ENCODE data around the gene MPP2.
"Not testable (repeated sequence)": the region's sequence is repeated elsewhere in the genome, so short reads cannot be mapped to it uniquely, and the experiment has no call there.

MPP2 gene

GRCh38 chr17:43907425-43907981, at the start of gene MPP2:
Gene MPP2 (minus strand): TSS chr17:43907536. CDS start chr17:43904460, 3,076 bp downstream.
- DNase-seq (ENCODE audit: low spot score) = peak; percentile 89

GRCh38 chr17:43956222-43956621, 48.9 kb upstream of the MPP2 start:
- DNase-seq (ENCODE audit: low spot score) = no peak

GRCh38 chr17:43953746-43954145, 46.4 kb upstream of the MPP2 start, which contains the start of gene PYY:
Gene PYY (minus strand): TSS chr17:43953940. CDS start chr17:43953483, 457 bp downstream.
- DNase-seq (ENCODE audit: low spot score) = no peak

- no peak for DNase-seq (ENCODE audit: low spot score)
These were observed 45.7 kb upstream of the MPP2 start for GRCh38 chr17:43952724-43953666.

- no peak for DNase-seq (ENCODE audit: low spot score)
These were observed 45.0 kb upstream of the MPP2 start for GRCh38 chr17:43952351-43952723.

DNA sequence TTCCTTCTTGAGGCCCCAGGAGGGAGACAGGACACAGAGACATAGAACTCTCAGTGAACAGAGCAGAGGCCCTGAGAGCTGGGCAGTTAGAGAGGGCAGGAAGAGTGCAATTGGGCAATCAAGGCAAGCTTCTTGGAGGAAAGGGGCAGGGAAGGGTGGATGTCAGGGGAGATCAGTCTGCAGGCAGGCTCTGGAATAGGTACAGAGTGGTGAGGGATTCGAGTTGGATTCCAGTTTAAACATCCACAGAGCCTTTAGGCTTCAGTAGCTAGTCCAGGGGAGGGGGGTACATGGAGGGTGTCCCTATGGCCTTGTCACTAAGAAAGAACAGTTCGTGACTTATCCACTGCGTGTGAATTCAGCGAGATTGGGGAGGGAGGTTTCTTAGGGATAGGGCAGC, 44.4 kb upstream of the MPP2 start:
- no peak for DNase-seq (ENCODE audit: low spot score)

- no peak for DNase-seq (ENCODE audit: low spot score)
These were observed 43.2 kb upstream of the MPP2 start for GRCh38 chr17:43950554-43950953.

DNA sequence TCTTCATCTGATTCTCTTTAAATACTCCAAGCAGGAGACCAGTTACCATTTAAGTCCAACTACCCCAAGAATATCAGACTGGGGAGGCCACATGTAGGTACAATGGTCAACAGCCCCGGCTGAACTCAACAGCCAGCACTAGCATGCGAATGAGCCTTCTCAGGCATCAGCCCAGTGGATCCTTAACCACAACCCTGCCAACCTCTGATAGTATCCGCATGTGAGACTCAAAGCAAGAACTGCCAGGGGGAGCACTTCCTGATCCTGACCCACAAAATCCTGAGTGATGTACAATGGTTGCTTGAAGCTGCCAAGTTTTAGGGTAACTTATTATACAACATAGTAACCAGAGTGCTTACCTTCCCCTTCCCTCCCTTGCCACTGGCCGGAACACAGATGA, 42.4 kb upstream of the MPP2 start:
- DNase-seq (ENCODE audit: low spot score) = no peak

DNA sequence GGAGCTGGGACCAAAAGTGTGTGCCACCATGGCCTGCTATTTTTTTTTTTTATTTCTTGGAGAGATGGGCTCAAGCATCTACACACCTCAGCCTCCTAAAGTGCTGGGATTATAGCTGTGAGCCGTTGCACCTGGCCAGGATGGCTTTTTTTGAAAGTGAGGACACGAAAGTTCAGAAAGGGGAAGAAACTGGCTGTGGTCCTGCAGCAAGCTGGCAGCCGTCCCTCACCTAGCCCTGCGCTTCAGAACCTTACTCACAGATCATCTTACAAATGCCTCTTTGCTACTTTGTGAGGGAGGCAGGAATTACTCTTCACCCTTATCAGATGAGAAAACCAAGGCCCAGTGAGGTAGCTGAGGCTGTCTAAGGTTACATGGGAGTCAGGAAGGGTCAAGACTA, 39.4 kb upstream of the MPP2 start:
- DNase-seq (ENCODE audit: low spot score) = no peak

DNA sequence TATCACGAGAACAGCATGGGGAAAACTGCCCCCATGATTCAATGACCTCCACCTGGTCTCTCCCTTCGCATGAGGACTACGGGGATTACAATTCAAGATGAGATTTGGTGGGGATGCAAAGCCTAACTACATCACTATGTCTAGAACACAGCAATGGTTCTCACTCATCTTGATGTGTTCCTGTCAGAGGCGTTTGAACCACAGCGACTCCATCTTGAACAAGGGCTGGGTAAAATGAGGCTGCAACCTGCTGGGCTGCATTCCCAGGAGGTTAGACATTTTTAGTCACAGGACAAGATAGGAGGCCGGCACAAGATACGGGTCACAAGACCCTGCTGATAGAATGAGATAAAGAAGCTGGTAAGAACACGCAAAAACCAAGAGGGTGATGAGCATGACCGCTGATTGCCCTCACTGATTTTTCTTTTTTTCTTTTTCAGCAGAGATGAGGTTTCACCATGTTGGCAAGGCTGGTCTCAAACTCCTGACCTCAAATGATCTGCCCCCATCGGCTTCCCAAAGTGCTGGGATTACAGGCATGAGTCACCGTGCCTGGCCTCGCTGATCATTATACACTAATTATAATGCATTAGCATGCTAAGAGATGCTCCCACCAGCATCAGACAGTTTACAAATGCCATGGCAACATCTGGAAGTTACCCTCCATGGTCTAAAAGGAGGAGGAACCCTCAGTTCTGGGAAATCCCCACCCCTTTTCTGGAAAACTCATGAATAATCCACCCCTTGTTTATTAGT, 37.9 kb upstream of the MPP2 start:
- no peak for DNase-seq (ENCODE audit: low spot score)

DNA sequence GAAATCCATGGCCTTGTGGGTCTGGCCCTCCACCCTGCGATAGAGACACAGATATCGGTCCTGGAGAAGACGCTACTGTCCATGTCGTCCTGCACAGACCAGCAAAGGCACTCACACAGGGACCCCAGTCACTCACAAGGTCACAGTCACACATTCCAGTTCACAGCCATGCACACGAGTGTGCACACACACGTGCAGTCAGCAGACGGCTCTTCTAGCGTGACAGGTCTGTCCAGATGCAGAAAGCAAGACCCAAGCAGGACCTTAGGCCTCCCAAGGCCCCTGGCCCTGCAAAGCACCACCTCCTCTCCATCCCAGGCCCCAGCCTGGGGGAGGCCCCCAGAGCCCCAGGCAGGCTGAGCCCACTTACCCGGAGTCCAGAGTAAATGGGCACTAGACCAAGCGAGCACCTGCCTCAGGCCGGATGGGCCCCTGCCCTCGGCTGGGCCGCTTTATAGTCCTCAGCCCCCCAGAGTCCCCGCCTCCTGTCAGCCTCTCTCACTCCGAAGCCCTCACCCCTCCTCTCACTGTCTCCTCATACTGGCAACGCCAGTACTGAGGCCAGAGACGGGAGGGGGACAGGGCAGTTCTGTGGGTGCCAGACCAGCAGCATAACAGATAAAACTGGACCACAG, 34.8 kb upstream of the MPP2 start, which contains the start of gene PPY:
TSS of gene PPY (minus strand) at position 426 of the 635 bp plus-strand sequence. CDS start 822 bp downstream, outside the sequence.
- DNase-seq (ENCODE audit: low spot score) = no peak

- peak; percentile 84 for DNase-seq (ENCODE audit: low spot score)
These were observed 33.3 kb upstream of the MPP2 start for GRCh38 chr17:43940630-43941029.

- no peak for DNase-seq (ENCODE audit: low spot score)
These were observed 32.5 kb upstream of the MPP2 start for GRCh38 chr17:43939886-43940285.

DNA sequence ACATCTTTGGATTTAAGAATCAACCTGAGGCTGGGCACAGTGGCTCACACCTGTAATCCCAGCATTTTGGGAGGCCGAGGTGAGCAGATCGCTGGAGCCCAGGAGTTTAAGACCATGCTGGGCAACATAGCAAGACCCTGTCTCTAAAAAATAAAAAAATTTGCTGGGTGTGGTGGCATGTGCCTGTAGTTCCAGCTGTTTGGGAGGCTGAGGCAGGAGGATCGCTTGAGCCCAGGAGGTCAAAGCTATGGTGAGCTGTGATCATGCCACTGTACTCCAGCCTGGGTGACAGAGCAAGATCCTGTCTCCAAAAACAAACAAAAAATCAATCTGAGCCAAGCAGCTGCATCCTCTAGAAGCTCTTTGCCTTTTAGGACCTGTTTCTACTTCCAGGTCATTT, 32.1 kb upstream of the MPP2 start:
- DNase-seq (ENCODE audit: low spot score) = not testable (repeated sequence)

DNA sequence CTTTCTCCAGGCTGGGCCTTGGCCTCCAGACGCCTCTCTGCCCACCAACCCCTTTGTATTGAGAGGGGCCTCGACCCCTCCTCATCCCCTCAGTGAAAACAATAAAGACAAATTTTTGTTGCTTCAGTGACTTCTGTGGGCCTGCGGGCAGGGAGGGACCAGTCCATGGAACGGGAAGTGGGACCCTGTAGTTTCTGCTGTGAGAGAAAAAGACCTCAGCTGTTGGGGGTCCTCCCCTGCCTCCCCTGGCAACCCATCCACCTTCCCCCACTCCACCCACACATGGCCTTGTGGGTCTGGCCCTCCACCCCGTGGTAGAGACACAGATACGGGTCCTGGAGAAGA, 31.5 kb upstream of the MPP2 start:
- no peak for DNase-seq (ENCODE audit: low spot score)

GRCh38 chr17:43936434-43936833, 29.1 kb upstream of the MPP2 start:
- DNase-seq (ENCODE audit: low spot score) = no peak

DNA sequence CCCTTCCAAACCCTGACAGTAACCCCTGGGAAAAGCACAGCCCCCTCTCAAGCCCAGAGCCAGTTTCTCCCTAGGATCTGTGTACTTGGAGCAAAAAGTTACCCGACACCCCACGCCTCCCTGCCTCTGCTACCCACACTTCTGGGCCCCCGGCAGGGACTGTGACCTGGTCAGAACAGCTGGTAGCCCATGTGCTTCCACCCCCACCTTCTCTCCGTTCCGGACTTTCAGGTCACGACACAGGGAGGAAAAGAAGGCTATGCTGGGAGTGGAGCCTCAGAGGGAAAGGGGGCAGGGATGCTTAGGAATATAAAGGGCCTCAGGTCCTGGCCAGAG, 28.6 kb upstream of the MPP2 start:
- no peak for DNase-seq (ENCODE audit: low spot score)

- no peak for DNase-seq (ENCODE audit: low spot score)
These were observed 28.0 kb upstream of the MPP2 start for GRCh38 chr17:43935204-43935925.

- DNase-seq (ENCODE audit: low spot score) = no peak
These were observed 25.6 kb upstream of the MPP2 start for GRCh38 chr17:43932923-43933322.

DNA sequence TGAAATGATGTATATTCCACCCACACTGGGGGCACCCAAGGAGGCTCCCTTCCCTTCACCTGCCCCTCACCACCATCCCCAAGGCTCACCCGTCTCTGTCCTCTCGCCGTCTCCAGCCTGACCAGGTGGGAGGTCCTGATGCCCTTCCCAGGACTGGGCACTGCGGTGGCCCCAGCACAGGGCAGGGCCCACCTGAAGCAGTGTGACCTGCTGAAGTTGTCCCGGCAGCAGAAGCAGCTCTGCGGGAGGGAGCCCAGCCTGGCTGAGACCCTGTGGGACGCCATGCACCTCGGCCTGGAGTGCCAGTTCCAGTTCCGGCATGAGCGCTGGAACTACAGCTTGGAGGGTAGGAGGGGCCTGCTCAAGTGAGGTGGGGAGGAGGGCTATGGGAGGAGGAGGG, 25.0 kb upstream of the MPP2 start:
- DNase-seq (ENCODE audit: low spot score) = no peak

- DNase-seq (ENCODE audit: low spot score) = peak; percentile 80
These were observed 23.8 kb upstream of the MPP2 start for GRCh38 chr17:43931062-43931571.

- DNase-seq (ENCODE audit: low spot score) = no peak
These were observed 21.3 kb upstream of the MPP2 start for GRCh38 chr17:43928609-43929008.
